CD4-positive, alpha-beta T cell treated with Interleukin-1 beta for 1 hour (primary cell): Measurements from ENCODE around the gene C18orf54.
"Not testable (repeated sequence)": the region's sequence is repeated elsewhere in the genome, so short reads cannot be mapped to it uniquely, and the experiment has no call there.

ENCODE experiments used
- DNase-seq, 2 donors: peaks; one replicate each; pipeline ENCODE4 v3.0.0-alpha.2; 2020 to 2022

C18orf54 gene

DNA sequence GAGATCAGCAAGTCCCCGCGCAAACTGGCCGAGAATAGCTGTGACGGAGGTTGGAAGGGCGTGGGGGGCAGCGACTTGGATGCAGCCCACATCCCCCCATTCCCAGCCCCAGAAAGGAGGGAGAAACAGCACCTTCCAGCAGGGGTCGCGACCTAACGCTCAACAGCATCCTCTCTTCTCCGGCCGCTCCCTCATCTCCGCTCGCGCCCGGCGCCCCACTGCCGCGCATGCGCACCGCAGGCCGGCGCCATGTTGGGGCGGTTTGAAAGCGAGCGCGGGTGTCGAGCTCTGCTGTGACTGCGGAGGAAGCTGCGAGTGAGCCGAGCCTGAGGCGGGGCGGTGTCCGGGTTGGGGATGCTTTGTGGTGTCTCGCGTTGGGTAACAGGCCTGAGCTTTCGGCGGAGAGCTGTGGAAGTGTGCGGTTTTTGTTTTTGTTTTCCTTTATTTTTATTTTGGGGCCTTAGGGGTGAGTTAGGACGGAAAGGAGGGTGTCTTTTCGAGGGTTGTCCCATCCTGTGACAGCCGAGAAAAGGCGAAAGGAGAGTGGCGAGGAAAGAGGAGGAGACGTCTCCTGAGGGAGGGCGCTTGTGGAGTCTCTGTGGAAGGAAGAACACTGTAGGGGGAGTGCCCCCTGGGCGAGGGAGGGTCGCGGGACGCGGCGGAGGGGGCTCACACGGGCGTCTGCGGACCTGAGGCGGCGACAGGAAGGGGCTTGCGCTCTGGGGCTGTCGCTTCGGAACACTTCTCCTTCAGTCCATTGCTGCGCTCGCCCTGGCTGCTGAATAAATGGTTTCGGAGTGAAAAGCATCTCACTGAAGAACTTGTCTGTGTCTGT is at the start of gene C18orf54, which contains the start of gene STARD6:
Gene C18orf54 (plus strand): TSS at position 247 of the 835 bp plus-strand sequence. CDS start 2,667 bp downstream, outside the sequence.
Gene STARD6 (minus strand): TSS at position 199 of the 835 bp plus-strand sequence. CDS start 3,285 bp downstream, outside the sequence.
- DNase-seq, result peak; percentile 92 to 93

DNA sequence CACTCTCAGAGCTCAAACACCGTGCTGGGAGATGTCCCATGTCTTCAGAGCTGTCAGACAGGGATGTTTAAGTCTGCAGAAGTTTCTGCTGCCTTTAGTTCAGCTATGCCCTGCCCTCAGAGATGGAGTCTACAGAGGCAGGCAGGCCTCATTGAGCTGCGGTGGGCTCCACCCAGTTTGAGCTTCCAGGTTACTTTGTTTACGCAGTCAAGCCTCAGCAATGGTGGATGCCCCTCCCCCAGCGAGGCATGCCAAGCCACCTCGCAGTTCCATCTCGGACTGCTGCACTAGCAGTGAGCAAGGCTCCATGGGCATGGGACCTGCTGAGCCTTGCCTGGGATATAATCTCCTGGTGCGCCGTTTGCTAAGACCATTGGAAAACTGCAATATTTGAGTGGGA is 48.1 kb upstream of the C18orf54 start:
- DNase-seq, result not testable (repeated sequence)

DNA sequence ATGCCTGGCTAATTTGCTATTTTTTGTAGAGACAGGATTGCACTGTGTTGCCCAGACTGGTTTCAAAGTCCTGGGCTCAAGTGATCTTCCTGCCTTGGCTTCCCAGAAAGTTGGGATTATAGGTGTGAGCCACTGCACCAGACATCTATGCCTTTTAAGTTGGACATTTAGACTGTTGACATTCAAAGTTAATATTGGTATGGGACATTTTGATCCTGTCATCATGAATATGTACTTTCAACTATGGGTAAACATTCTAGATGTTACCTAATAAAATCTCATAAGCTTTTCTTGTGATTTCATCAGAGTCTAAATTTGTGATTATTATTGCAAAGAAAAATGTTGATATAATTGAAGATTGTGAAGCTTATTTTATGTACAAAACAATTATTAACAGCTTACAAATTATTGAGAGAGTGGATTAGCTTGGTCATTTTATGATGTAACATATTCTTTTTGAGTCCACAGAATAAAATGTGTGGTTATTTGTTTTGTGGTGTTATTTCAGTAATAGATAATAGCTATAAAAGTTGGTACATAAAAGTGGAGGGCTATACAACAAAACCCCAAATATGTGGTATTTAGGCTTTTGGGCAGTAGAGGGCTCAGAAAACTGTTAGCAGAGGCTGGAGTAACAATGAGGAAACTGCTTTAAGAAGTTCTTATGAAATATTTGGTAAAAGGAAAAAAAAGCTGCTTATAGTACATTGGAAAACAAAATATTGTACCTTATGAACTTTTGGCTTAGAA is 41.5 kb upstream of the C18orf54 start:
- DNase-seq, result no peak

DNA sequence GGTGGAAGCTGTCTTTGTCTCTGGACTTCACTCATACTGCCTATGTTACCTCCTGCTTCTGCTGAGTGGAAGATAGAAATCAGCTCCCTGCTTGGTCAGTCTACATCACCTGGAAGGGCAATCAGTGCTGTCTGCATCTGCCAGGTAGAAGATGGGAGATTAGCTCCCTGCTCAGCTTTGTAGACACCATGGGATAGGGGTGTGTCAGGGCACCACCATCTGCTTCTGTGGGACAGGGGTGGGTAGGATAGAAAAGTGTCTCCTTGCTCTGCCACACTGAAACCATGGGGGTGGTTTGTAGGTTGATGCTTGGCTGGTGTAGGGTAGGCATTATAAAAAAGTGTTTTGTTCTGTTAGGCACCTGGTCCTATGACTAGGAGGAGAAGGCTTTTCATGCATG is 34.1 kb upstream of the C18orf54 start:
- DNase-seq, result no peak

DNA sequence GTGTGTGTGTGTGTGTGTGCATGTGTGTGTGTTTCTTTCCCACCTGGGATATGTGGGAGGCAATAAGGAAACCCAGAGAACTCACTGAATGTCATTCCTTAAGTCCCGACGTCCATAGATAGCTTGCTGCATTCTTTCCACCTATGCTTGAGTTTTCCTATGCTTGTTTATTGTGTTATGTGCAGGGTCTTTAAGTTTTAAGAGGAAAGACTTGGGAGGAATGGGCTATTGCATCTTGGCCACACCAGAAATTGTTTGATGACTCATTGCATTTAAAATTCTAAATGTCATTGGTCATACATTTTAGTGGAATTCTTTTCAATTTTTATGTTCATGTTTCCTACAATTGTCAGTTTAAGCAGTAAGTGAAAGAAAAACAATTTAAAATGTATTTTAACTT is 33.7 kb upstream of the C18orf54 start:
- no peak for DNase-seq

DNA sequence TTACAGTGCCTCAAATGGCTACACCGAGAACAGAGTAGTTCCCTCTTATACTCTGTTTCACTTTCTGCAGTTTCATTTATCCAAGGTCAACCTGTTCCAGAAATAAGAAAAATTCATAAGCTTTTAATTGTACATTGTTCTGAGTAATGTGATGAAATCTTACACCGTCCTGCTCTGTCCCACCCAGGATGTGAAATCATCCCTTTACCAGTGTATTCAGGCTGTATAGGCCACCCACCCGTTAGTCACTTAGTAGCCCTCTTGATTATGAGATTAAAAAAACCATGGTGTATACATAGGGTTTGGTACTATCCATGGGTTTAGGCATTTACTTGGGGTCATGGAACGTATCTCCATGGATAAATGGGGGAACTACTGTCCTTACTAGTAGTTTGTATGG is 29.9 kb upstream of the C18orf54 start:
- DNase-seq, result no peak

DNA sequence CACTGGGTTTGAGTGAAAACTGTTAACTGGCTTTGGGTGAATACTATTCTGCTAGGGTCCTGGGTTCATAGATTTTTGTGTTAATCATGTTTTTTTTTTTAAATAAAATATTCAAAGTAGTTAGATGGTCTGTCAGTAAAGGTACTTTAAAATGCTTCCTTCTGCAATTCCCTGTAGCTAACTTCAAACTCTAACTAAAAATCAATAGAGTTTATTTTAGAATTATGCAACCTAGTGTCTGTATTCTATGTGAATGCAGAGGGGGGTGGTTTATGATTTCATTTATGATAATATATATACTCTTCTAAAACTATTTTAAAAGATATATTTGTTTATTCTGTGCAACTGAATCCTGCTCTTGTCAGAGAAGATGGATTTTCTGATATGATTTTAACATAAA is 27.9 kb upstream of the C18orf54 start:
- DNase-seq, result no peak

DNA sequence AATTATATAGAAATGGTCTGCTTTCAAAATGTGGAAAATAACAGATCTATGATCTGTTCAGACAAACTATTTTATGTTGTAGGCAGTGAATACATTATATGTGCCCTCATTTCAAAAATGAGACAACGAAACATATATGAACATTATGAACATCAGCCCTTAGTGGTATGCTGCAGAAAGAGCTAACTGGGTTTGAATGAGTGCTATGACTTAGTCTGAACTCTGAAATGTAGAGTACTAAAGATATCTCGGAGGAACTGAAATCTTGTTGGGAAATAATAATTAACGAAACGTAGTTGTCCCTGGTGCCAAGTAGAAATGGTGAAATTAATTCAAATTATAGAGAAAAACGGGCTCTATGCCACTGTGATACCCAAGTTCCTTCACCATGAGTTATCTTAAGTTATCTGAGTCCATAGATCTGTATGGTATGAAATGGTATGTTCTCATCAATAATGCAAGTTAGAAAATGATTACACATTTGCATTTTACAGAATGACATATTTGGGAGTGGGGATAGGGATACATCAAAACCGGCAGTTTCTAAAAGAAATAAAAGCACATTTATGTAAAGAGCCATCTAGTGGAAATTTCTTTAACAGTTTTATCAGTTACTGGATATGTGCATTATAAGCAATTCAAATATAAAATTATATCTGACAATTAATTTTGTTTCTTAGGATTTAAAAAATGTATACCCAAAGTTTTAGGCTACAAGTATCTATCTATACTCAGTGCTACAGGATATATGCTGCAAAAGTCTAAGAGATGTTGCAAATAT is 26.7 kb upstream of the C18orf54 start:
- no peak for DNase-seq

DNA sequence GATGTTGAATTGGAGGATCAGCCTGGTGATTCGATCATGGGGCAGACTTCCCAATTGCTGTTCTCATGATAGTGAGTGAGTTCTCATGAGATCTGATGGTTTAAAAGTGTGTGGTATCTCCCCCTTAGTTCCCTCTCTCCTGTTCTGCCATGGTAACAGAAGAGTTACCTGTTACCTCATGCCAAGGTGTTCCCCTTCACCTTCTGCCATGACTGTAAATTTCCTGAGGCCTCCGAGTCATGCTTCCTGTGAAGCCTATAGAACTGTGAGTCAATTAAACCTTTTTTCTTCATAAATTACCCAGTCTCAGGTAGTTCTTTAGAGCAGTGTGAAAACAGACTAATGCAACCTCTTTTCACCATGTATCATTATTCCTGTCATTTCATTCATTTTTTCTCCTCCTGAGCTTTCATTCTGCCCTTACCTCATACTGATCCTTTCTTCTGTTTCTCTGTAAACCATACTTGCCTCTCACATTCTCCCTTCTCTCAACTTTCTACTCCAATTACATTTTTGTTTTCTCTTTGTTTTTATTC is 22.0 kb upstream of the C18orf54 start:
- DNase-seq, result no peak

DNA sequence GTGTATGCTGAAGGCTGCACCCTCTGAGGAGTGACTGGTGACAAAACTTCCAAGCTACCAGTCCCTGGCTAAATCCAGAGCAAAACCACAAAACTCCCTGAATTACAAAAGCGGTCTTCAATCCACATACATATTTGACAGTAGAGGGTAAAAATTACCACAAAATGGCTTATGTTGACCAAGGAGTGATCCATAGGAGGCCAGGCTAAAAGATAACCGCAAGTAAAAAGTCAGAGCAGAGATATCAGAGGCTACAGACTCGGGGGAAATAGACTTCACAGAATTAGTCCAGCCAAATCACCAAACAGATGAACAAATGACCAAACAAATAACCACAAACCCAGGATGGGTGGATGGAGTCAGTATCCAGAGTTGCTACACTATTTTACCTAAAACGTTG is 19.5 kb upstream of the C18orf54 start:
- DNase-seq, result no peak

DNA sequence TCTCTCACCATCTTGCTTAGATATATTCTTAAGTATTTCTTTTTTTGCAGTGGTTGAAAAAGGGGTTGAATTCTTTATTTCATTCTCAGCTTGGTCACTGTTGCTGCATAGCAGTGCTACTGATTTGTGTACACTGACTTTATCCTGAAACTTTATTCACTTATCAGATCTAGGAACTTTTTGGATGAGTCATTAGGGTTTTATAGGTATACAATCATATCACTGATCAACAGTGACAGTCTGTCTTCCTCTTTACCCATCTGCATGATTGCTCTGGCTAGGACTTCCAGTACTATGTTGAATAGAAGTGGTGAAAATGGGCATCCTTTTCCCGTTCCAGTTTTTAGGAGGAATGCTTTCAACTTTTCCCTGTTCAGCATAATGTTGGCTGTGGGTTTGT is 6.5 kb upstream of the C18orf54 start:
- DNase-seq, result no peak

DNA sequence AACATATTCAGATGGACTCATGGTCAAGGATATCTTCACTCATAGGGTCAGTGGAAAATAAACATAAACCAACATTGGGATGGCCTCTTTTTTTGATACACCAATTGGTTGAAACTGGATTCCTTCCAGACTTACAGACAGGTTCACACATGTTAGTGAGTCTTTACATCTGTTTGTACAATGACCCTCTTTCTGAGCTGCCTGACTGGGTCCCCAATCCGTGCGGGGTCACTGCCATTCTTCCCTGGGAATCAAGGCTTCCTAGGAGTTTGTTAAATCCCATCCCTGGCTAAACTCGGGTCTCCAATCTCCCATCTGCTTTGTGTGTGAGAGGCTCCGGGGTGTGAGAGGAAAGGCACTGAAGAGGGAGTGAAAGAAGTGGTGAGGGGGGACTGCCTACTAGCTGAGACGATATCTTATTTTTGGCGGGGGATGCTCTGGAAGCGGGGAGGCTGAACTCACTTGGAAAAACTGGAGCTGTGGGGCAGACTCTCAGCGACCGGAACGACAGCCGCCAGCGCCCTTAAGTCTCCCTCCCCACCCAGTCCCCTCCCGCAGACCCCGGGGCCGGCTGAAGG is 535 bp upstream of the C18orf54 start:
- DNase-seq, result no peak

DNA sequence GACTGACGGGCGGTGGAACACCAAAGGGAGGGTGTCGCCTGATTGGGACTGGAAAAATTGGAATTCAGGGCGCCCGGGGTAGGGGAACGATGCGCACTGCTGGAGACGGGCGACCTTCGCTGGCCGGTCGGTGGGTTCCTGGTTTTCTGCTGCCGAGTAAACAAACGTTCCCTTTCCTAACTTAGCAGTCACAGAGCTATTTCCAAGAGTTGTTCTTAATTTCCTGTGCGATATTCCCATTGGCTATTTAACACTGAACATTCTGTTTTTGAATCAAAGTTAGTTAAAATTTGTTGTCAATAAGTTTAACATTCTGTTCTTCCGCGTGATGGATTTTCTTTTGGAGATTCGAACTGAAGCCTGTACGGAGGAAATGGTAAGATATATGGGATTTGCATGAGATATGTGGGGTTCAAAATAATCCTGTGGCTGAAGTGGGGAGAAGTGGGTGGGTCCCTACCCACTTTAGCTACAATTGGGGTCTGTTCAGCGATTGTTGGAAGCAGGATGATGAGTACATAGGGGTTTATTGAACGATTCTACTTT is 862 bp downstream of the C18orf54 start:
- no peak for DNase-seq

DNA sequence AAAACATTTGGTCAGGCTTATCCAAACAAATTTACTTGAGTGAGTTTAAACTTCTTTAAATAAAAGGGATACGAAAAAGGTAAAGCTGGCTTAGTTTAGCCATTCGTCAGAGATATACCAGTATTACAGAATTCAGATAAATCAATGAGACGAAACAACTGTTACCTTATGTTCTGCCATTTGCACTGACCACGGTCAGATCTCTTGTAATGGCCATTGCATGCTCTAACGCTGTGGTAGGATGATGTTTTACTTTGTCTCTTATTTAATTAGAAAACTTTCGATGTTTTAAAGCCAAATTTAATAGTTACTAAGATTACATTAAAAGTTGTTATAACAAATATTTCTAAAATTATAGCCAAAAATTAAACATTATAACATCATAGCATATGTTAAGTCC is 1.5 kb downstream of the C18orf54 start:
- no peak for DNase-seq

DNA sequence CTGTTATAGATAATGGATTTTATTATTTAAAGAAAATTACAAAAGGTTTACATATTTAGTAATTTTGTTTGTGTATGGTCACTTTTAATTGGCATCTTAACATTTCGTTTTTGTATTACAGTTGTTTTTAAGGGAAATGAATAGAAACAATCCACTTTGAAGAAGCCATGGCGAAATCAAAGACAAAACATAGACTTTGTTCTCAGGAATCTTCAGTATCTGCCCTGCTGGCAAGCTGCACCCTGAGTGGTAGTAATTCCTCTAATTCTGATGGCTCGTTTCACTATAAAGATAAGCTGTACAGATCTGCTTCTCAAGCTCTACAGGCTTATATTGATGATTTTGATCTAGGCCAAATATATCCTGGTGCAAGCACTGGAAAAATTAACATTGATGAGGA is 2.7 kb downstream of the C18orf54 start:
- DNase-seq, result no peak

DNA sequence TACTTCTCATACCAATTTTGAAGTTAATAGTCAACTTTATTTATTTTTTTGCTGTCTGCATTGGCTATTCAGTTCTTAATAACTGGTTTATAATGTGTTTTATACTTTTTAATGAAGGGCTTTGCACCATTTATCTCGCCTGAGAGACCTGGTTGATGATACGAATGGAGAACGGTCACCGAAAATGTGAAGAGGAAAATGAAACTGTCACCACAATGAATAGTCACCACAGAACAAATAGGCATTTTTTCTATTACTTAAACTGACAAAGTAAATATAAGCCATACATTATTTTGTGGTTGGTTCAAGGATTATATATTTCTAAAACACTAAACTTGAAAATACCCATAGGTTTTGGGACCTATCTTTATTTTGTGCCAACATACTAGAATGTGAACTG is 20.4 kb downstream of the C18orf54 start:
- no peak for DNase-seq

DNA sequence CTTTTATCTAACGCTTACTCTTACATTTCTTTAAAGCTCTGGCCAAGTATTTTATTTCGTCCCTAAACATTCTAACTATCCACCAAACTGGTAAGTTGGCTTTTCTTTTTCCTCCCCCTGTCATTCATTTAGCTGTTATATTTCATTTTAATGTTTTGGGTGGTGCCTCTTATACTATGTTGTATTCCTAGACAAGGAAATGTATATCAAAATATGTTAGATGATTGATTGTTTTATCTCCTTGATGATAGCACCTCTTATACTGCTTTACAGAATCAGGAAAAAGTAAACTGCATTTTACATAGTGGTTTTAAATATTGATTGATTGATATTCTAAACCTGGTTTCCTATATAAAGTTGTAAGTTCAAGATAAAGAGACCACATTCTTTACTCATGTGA is 23.9 kb downstream of the C18orf54 start:
- no peak for DNase-seq

DNA sequence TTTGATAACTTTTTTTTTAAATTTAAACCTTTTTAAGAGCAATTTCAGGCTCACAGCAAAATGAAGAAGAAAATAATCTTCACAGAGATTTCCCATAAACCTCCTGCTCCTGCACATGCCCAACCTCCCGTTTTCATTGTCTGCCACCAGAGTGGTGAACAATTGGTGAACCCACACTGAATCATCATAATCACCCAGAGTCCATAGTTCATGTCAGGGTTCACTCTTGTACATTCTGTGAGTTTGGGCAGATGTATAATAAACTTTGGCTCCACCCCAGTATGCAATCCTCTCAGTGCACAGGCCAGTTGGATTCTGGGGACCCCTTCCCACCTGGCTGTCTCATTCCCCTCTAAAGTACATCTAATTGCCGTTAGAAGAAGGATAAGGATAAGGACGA is 24.4 kb downstream of the C18orf54 start:
- DNase-seq, result no peak

DNA sequence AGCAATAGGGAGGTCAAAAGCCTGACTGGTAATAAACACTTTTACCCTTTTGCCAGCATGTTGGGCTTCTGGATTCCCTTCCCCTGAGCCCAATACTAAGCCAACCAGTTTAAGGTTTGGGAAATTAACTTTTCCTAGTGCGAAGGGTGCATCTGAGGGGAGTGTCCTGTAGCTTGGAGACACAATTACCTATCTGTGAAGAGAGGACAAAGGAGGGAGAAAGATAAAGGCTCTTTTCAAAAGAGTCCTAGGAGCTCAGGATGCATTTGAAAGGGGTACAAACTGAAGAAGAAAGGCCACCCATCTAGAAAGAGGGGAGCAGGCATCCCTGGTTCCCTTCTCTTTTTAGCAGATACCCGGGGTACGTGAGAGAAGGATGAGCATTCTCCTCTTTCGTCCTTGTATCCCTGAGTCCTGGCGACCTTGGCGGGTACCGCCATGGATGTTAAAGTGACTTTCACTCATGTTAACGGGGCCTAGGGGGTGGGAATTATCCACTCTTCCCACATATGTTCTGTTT is 25.1 kb downstream of the C18orf54 start:
- DNase-seq, result no peak

DNA sequence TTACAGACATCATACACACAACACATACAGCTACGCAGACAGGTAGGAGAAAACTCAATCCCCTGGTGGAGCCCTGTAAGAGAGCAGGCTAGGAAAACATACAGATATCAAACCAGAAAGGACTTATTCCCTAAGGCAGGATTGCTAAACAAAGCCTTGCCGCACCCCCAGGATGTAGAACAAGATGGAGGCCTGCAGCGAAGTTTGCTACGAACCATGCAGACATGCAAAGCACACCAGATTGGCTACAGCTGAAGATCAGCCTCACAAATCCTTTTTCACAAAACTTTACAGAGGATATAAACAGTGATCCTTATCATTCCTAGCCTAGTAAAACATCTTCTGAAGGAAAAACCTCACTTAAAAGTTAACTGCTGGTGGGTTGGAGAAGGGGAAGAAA is 28.3 kb downstream of the C18orf54 start:
- no peak for DNase-seq

DNA sequence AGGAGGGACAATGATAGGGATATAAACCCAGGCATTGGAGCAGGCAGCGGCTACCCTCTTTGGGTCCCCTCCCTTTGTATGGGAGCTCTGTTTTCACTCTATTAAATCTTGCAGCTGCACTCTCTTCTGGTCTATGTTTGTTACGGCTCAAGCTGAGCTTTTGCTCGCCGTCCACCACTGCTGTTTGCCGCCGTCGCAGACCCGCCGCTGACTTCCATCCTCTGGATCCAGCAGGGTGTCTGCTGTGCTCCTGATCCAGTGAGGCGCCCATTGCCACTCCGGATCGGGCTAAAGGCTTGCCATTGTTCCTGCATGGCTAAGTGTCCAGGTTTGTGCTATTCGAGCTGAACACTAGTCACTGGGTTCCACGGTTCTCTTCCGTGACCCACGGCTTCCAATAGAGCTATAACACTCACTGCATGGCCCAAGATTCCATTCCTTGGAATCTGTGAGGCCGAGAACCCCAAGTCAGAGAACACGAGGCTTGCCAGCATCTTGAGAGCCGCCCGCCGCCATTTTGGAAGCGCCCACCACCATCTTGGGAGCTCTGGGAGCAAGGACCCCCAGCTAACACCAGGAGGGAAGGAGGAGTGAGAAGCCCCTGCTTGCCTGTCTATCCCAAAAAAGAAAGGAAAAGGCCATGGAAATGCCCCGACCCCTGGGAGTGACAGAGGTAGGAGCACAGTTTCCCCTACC is 29.2 kb downstream of the C18orf54 start:
- DNase-seq, result not testable (repeated sequence)
